HG03097 (cell line): ENCODE results near the gene CHST2.

Source experiments
- ATAC-seq: cut with Tn5 transposase; IDR thresholded peaks from one replicate; pipeline ENCODE4 v1.9.1; 2021; ENCODE audit not compliant: unreplicated experiment, low FRiP score

The CHST2 gene

GRCh38 chr3:143128227-143128955 lies 8.8 kb downstream of the CHST2 start:
- no peak for ATAC-seq

- ATAC-seq = no peak
Measured at GRCh38 chr3:143132246-143132980, 12.8 kb downstream of the CHST2 start.

- ATAC-seq = no peak
Measured at GRCh38 chr3:143134471-143134870, 14.9 kb downstream of the CHST2 start.

GRCh38 chr3:143135150-143135549 lies 15.6 kb downstream of the CHST2 start:
- no peak for ATAC-seq

- no peak for ATAC-seq
Measured at GRCh38 chr3:143137435-143138036, 18.0 kb downstream of the CHST2 start.

- ATAC-seq = no peak
Measured at GRCh38 chr3:143138953-143139352, 19.4 kb downstream of the CHST2 start.

- ATAC-seq = no peak
Measured at GRCh38 chr3:143139762-143140161, 20.2 kb downstream of the CHST2 start.

- ATAC-seq = no peak
Measured at GRCh38 chr3:143140550-143140949, 21.0 kb downstream of the CHST2 start.

GRCh38 chr3:143142354-143142753 lies 22.8 kb downstream of the CHST2 start:
- ATAC-seq = no peak

- ATAC-seq = no peak
Measured at GRCh38 chr3:143145906-143146305, 26.3 kb downstream of the CHST2 start.

- no peak for ATAC-seq
Measured at GRCh38 chr3:143146486-143147274, 27.1 kb downstream of the CHST2 start.

- ATAC-seq = no peak
Measured at GRCh38 chr3:143147707-143148106, 28.1 kb downstream of the CHST2 start.

- no peak for ATAC-seq
Measured at GRCh38 chr3:143150071-143150470, 30.5 kb downstream of the CHST2 start.

- ATAC-seq = no peak
Measured at GRCh38 chr3:143151004-143151731, 31.6 kb downstream of the CHST2 start.

GRCh38 chr3:143152043-143152442 lies 32.5 kb downstream of the CHST2 start:
- ATAC-seq = peak; percentile 58

- no peak for ATAC-seq
Measured at GRCh38 chr3:143155756-143156155, 36.2 kb downstream of the CHST2 start.

GRCh38 chr3:143158014-143158988 lies 38.7 kb downstream of the CHST2 start:
- ATAC-seq = peak; percentile 79

GRCh38 chr3:143160437-143160836 lies 40.9 kb downstream of the CHST2 start:
- ATAC-seq = no peak

- no peak for ATAC-seq
Measured at GRCh38 chr3:143163562-143164100, 44.1 kb downstream of the CHST2 start.
